ENCODE data around the gene DYRK1B. TPM values are rescaled to one million over a fixed set of nuclear protein-coding genes. Genes with fewer than 3 reads are reported as not detected.

DYRK1B gene
- total RNA-seq, 1 experiment from 2014 or later, result 16.0 TPM

DNA sequence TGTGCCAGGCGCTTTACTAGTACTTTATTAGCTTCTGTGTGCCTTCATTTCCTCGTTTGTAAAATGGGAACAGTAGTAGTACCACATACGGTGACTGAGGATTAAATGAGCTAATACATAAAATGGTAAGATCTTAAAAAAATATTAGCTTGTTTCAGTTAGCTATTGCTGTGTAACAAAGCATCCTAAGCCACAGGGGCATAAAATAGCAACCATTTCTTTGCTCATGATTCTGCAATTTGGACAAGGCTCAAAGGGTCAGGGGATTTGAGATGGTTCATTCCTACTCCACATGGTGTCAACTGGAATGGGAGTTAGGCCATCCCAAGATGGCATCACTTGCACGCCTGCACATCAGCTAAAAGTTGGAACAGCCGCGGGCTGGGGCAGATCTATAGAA is 13.3 kb downstream of the DYRK1B start:
- intact Hi-C loops (cut with micrococcal nuclease; ENCODE audit: unreplicated experiment), result no loop called here

DNA sequence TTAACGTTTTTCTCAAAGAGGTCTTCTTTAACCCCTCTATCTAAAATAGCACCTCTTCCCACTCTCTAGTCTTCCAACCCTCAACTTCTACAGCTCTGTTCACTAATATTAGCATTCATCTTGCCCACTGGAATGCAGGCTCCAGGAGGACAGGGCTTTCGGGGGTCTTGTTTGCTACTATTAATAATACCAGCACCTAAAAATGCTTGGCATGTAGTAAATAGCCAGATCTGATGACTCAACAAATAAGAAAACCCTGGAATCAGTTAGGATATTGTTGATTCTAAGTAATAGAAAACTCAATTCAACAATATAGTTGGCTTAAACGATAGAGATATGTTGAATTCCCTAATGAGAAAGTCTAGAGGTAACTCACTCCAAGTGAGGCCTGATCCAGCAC is 14.2 kb downstream of the DYRK1B start:
- H3K4me3 ChIP-seq (ENCODE audit: low read depth, low read length, poor library complexity, severe bottlenecking), result no peak overlapping the region
- CTCF ChIA-PET, result no interaction called here
- no peaks in the 10 kb centered on the region for H3K9me3 ChIP-seq (ENCODE audit: low read depth, low read length, poor library complexity, severe bottlenecking)
- no TSS peak for BruUV-seq (replicated peaks)
- POLR2A ChIA-PET (ENCODE audit: low non-redundant PET), result no interaction called here
- TF ChIP-seq EZH2 (IDR thresholded peaks at IDR 0.05; ENCODE audit: borderline replicate concordance, low read depth, low read length, poor library complexity, severe bottlenecking), result no peak
- TF ChIP-seq, protein P1, sequence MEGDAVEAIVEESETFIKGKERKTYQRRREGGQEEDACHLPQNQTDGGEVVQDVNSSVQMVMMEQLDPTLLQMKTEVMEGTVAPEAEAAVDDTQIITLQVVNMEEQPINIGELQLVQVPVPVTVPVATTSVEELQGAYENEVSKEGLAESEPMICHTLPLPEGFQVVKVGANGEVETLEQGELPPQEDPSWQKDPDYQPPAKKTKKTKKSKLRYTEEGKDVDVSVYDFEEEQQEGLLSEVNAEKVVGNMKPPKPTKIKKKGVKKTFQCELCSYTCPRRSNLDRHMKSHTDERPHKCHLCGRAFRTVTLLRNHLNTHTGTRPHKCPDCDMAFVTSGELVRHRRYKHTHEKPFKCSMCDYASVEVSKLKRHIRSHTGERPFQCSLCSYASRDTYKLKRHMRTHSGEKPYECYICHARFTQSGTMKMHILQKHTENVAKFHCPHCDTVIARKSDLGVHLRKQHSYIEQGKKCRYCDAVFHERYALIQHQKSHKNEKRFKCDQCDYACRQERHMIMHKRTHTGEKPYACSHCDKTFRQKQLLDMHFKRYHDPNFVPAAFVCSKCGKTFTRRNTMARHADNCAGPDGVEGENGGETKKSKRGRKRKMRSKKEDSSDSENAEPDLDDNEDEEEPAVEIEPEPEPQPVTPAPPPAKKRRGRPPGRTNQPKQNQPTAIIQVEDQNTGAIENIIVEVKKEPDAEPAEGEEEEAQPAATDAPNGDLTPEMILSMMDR (conservative IDR thresholded peaks at IDR 0.05; ENCODE audit: low read depth, low read length), result no peak
- H3K36me3 ChIP-seq (ENCODE audit: insufficient read depth, low read length, poor library complexity, severe bottlenecking), result no peaks in the 10 kb centered on the region
- H3K27ac ChIP-seq (ENCODE audit: low read depth, low read length, poor library complexity, severe bottlenecking), result no peak overlapping the region
- no peaks in the 10 kb centered on the region for H3K4me1 ChIP-seq (ENCODE audit: insufficient read depth, low read length, poor library complexity, severe bottlenecking)
- DNase-seq (ENCODE audit: low spot score), result no peak
- intact Hi-C loops (cut with micrococcal nuclease; ENCODE audit: unreplicated experiment), result no loop called here
- H3K27me3 ChIP-seq (replicated peaks; ENCODE audit: insufficient read depth, low read depth, low read length, poor library complexity), result no peaks in the 10 kb centered on the region

More for the DNA sequence above, 13.3 kb downstream of the DYRK1B start:
- no TSS peak for BruUV-seq (replicated peaks)
- ChIA-PET POLR2A (ENCODE audit: low non-redundant PET) (interaction anchor here (0.7 kb wide), 1 partner anchor 176 kb away, joined by 12 read pairs; the partner anchor contains the start of gene ZNF546), CTCF (interaction anchor here (0.6 kb wide), 1 partner anchor 845 kb away, joined by 3 read pairs; no protein-coding TSS in a partner anchor)
- Histone ChIP-seq H3K27me3 (replicated peaks; ENCODE audit: insufficient read depth, low read depth, low read length, poor library complexity) (no peaks in the 10 kb centered on the region), H3K9me3 (ENCODE audit: low read depth, low read length, poor library complexity, severe bottlenecking) (no peaks in the 10 kb centered on the region), H3K27ac (ENCODE audit: low read depth, low read length, poor library complexity, severe bottlenecking) (no peak overlapping the region), H3K4me3 (ENCODE audit: low read depth, low read length, poor library complexity, severe bottlenecking) (no peak overlapping the region), H3K36me3 (ENCODE audit: insufficient read depth, low read length, poor library complexity, severe bottlenecking) (no peaks in the 10 kb centered on the region), H3K4me1 (ENCODE audit: insufficient read depth, low read length, poor library complexity, severe bottlenecking) (no peaks in the 10 kb centered on the region)
- no peak for DNase-seq (ENCODE audit: low spot score)
- TF ChIP-seq, protein P1 (conservative IDR thresholded peaks at IDR 0.05; ENCODE audit: low read depth, low read length), result no peak
- no peak for TF ChIP-seq EZH2 (IDR thresholded peaks at IDR 0.05; ENCODE audit: borderline replicate concordance, low read depth, low read length, poor library complexity, severe bottlenecking)

DNA sequence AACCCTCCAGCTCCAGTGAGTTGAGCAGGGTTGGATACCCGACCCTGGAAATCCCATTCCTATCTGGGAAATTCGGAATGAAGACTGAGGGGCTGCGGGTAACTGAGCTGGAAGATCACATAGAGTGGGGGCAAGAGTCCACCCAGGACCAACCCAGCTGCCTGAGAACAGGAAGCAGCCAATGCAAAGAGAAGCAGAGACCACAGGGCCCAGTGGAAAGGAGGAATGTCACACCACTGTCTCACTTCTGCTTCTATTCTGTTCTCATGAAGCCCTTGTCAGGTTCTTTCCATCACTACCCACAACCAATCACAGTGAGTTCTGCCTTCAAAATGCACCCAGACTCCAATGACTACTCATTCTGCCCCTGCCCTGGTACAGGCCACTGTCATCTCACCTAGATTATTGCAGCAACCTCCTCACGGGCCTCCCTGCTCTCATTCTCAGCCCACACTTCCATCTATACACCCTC is 15.3 kb downstream of the DYRK1B start:
- CTCF ChIA-PET, result interaction anchor here (0.6 kb wide), 1 partner anchor 24 kb away, joined by 3 read pairs; no protein-coding TSS in a partner anchor
- no peak for DNase-seq (ENCODE audit: low spot score)
- H3K27me3 ChIP-seq (replicated peaks; ENCODE audit: insufficient read depth, low read depth, low read length, poor library complexity), result no peaks in the 10 kb centered on the region
- no peaks in the 10 kb centered on the region for H3K9me3 ChIP-seq (ENCODE audit: low read depth, low read length, poor library complexity, severe bottlenecking)
- BruUV-seq (replicated peaks), result no TSS peak
- no peak overlapping the region for H3K4me3 ChIP-seq (ENCODE audit: low read depth, low read length, poor library complexity, severe bottlenecking)
- no peaks in the 10 kb centered on the region for H3K4me1 ChIP-seq (ENCODE audit: insufficient read depth, low read length, poor library complexity, severe bottlenecking)
- no peak overlapping the region for H3K27ac ChIP-seq (ENCODE audit: low read depth, low read length, poor library complexity, severe bottlenecking)
- POLR2A ChIA-PET (ENCODE audit: low non-redundant PET), result no interaction called here
- no peaks in the 10 kb centered on the region for H3K36me3 ChIP-seq (ENCODE audit: insufficient read depth, low read length, poor library complexity, severe bottlenecking)
- intact Hi-C loops (cut with micrococcal nuclease; ENCODE audit: unreplicated experiment), result no loop called here
- TF ChIP-seq EZH2 (IDR thresholded peaks at IDR 0.05; ENCODE audit: borderline replicate concordance, low read depth, low read length, poor library complexity, severe bottlenecking), result no peak
- TF ChIP-seq, protein P1 (conservative IDR thresholded peaks at IDR 0.05; ENCODE audit: low read depth, low read length), result no peak

Measured in A673 (cell line).